ENCODE measurements around the gene CSTPP1.

The CSTPP1 gene

GRCh38 chr11:46981436-46981835, 44.9 kb downstream of the CSTPP1 start:
- Histone ChIP-seq H3K4me3 (ENCODE audit: low read length) (no peak overlapping the region), H4K20me1 (ENCODE audit: control insufficient read depth, insufficient read depth, low read depth, low read length) (no peaks in the 10 kb centered on the region), H3K27ac (ENCODE audit: low read depth, low read length) (no peak overlapping the region), H3K27me3 (ENCODE audit: control insufficient read depth, low read length) (no peaks in the 10 kb centered on the region), H3K4me1 (ENCODE audit: control insufficient read depth, low read length) (peaks cover 9% of the 10 kb centered on the region), H3K9me2 (replicated peaks; ENCODE audit: control insufficient read depth, low read length) (no peaks in the 10 kb centered on the region), H3F3A (ENCODE audit: control insufficient read depth, insufficient read depth) (no peaks in the 10 kb centered on the region), H3K79me2 (ENCODE audit: control insufficient read depth, low read length) (no peaks in the 10 kb centered on the region), H3K9me3 (ENCODE audit: control insufficient read depth, insufficient read depth, low read length) (no peaks in the 10 kb centered on the region), H3K4me2 (ENCODE audit: low read length) (no peak overlapping the region), H3K36me3 (ENCODE audit: control insufficient read depth, low read length) (no peaks in the 10 kb centered on the region)
- TF ChIP-seq CTCF (IDR thresholded peaks at IDR 0.05; ENCODE audit: low read depth, low read length, poor library complexity, severe bottlenecking) (no peak), EZH2phosphoT487 (IDR thresholded peaks at IDR 0.05; ENCODE audit: borderline replicate concordance, low read length) (no peak)

- H4K20me1 ChIP-seq (ENCODE audit: control insufficient read depth, insufficient read depth, low read depth, low read length), result no peaks in the 10 kb centered on the region
- no peaks in the 10 kb centered on the region for H3K79me2 ChIP-seq (ENCODE audit: control insufficient read depth, low read length)
- H3K4me3 ChIP-seq (ENCODE audit: low read length), result no peak overlapping the region
- H3K9me2 ChIP-seq (replicated peaks; ENCODE audit: control insufficient read depth, low read length), result no peaks in the 10 kb centered on the region
- H3K27me3 ChIP-seq (ENCODE audit: control insufficient read depth, low read length), result no peaks in the 10 kb centered on the region
- H3F3A ChIP-seq (ENCODE audit: control insufficient read depth, insufficient read depth), result no peaks in the 10 kb centered on the region
- TF ChIP-seq CTCF (IDR thresholded peaks at IDR 0.05; ENCODE audit: low read depth, low read length, poor library complexity, severe bottlenecking) (no peak), EZH2phosphoT487 (IDR thresholded peaks at IDR 0.05; ENCODE audit: borderline replicate concordance, low read length) (no peak)
- no peak overlapping the region for H3K4me2 ChIP-seq (ENCODE audit: low read length)
- no peaks in the 10 kb centered on the region for H3K4me1 ChIP-seq (ENCODE audit: control insufficient read depth, low read length)
- H3K9me3 ChIP-seq (ENCODE audit: control insufficient read depth, insufficient read depth, low read length), result no peaks in the 10 kb centered on the region
- no peak overlapping the region for H3K27ac ChIP-seq (ENCODE audit: low read depth, low read length)
- no peaks in the 10 kb centered on the region; the same call in 1 of the 2 replicates for H3K36me3 ChIP-seq (ENCODE audit: control insufficient read depth, low read length)
Measured at GRCh38 chr11:46982797-46983452, 46.4 kb downstream of the CSTPP1 start.

- no peak overlapping the region for H3K4me2 ChIP-seq (ENCODE audit: low read length)
- no peaks in the 10 kb centered on the region for H3F3A ChIP-seq (ENCODE audit: control insufficient read depth, insufficient read depth)
- H3K27me3 ChIP-seq (ENCODE audit: control insufficient read depth, low read length), result no peaks in the 10 kb centered on the region
- no peak for TF ChIP-seq CTCF (IDR thresholded peaks at IDR 0.05; ENCODE audit: low read depth, low read length, poor library complexity, severe bottlenecking)
- TF ChIP-seq EZH2phosphoT487 (IDR thresholded peaks at IDR 0.05; ENCODE audit: borderline replicate concordance, low read length), result no peak
- no peak overlapping the region for H3K27ac ChIP-seq (ENCODE audit: low read depth, low read length)
- no peaks in the 10 kb centered on the region for H3K9me2 ChIP-seq (replicated peaks; ENCODE audit: control insufficient read depth, low read length)
- H3K9me3 ChIP-seq (ENCODE audit: control insufficient read depth, insufficient read depth, low read length), result no peaks in the 10 kb centered on the region
- no peaks in the 10 kb centered on the region for H3K4me1 ChIP-seq (ENCODE audit: control insufficient read depth, low read length)
- no peaks in the 10 kb centered on the region for H4K20me1 ChIP-seq (ENCODE audit: control insufficient read depth, insufficient read depth, low read depth, low read length)
- H3K79me2 ChIP-seq (ENCODE audit: control insufficient read depth, low read length), result no peaks in the 10 kb centered on the region
- no peak overlapping the region for H3K4me3 ChIP-seq (ENCODE audit: low read length)
- no peaks in the 10 kb centered on the region; the same call in 1 of the 2 replicates for H3K36me3 ChIP-seq (ENCODE audit: control insufficient read depth, low read length)
Measured at GRCh38 chr11:46983598-46983997, 47.0 kb downstream of the CSTPP1 start.

All from DOHH2 (cell line).